ENCODE measurements around the gene MED15. TPM values are rescaled to one million over a fixed set of nuclear protein-coding genes. Genes with fewer than 3 reads are reported as not detected.

MED15 gene
- total RNA-seq, 1 experiment from 2014 or later, result 59.3 TPM

GRCh38 chr22:20510811-20511577 lies 3.6 kb downstream of the MED15 start:
- no TSS peak for BruUV-seq (replicated peaks)

More at GRCh38 chr22:20510811-20511577, 3.6 kb downstream of the MED15 start:
- ChIA-PET POLR2A (no interaction called here), CTCF (interaction anchor here (1.0 to 1.6 kb wide), 2 partner anchors 53 to 57 kb away, joined by 3 read pairs; no protein-coding TSS in a partner anchor)
- peaks cover 4% of the 10 kb centered on the region; the same call in 1 of the 2 replicates for H3K36me3 ChIP-seq (ENCODE audit: control insufficient read depth, insufficient read depth, low read length)
- DNase-seq (ENCODE audit: low read depth, low spot score) (no peak), ATAC-seq (no peak)
- H3K27ac ChIP-seq (ENCODE audit: low read length), result peak overlapping the region; percentile 79
- H3K9me3 ChIP-seq (ENCODE audit: control insufficient read depth, insufficient read depth, low read depth, low read length), result no peaks in the 10 kb centered on the region
- TF ChIP-seq SIN3A (IDR thresholded peaks at IDR 0.05; ENCODE audit: borderline replicate concordance, insufficient read depth, low read depth, low read length), result no peak
- no peak for TF ChIP-seq REST (IDR thresholded peaks at IDR 0.05; ENCODE audit: insufficient read depth in 1 of 2, low read depth in 2 of 2, low read length in 1 of 2)
- no peak for TF ChIP-seq TCF7L2 (IDR thresholded peaks at IDR 0.05; ENCODE audit: low read depth, low read length)
- TF ChIP-seq POLR2AphosphoS5 (IDR thresholded peaks at IDR 0.05; ENCODE audit: low read depth, low read length), result no peak
- no peak for TF ChIP-seq CTCF (IDR thresholded peaks at IDR 0.05)
- peak overlapping the region in 1 of 2 experiments; percentile 6; a peak in 2 of 4 replicates for H3K4me3 ChIP-seq (ENCODE audit: low read depth in 2 of 2, low read length in 2 of 2)
- peaks cover 24% of the 10 kb centered on the region for H3K4me1 ChIP-seq (ENCODE audit: control insufficient read depth, insufficient read depth, low read length)
- no peaks in the 10 kb centered on the region for H3K27me3 ChIP-seq (ENCODE audit: control insufficient read depth, insufficient read depth, low read length)
- intact Hi-C loops (cut with micrococcal nuclease; ENCODE audit: unreplicated experiment) (no loop called here), in situ Hi-C loops (cut with HindIII; ENCODE audit: low pct_unique_long_range_greater_than_20kb, low sequenced_read_pairs) (no loop called here)
